ENCODE results near the gene GATB. TPM values are rescaled to one million over a fixed set of nuclear protein-coding genes. Genes with fewer than 3 reads are reported as not detected.

Gene GATB
- total and polyA plus RNA-seq, 12 donors = 39.1 to 168 (median 88.5) TPM

DNA sequence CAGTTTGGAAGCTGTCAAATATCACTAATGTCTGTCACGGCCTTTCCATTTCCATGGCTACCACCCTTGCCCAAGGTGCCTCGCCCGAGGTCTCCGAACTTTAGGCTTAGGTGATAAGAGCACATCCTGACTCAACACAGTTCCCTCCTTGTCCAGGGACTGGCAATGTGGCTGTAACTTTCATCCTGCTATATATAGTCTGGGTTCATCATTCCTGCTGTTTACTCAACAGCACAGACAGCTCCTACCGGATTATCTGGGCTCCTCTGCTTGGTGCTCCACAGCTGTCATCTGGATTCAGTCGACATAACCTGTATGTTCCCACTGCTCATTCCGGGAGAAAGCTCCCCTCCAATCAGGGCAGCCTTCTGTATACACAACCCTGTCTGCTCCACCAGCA lies 51.2 kb downstream of the GATB start:
- no peak overlapping the region for H3K27ac ChIP-seq
- DNase-seq = no peak
- peaks cover 0 to 77% (median 0%) of the 10 kb centered on the region in 9 donors for H3K36me3 ChIP-seq
- no peaks in the 10 kb centered on the region for H3K27me3 ChIP-seq
- intact Hi-C loops (cut with DNase I) = no loop called here
- WGBS, 2 donors = 71 to 85% methylated on average over 7 of the region's 7 CpGs
- H3K4me1 ChIP-seq = peaks cover 0 to 14% (median 0%) of the 10 kb centered on the region in 9 donors
- no peaks in the 10 kb centered on the region for H3K9me3 ChIP-seq
- H3K4me3 ChIP-seq = no peak overlapping the region
- peak in 2 of 8 donors; percentile 32 to 73 for ATAC-seq
- TF ChIP-seq CTCF (IDR thresholded peaks at IDR 0.05) = no peak

GRCh38 chr4:151709071-151709470 lies 51.7 kb downstream of the GATB start:
- no peak for ATAC-seq
- Histone ChIP-seq H3K4me1 (peaks cover 0 to 10% (median 0%) of the 10 kb centered on the region in 9 donors), H3K4me3 (no peak overlapping the region), H3K27me3 (no peaks in the 10 kb centered on the region), H3K27ac (no peak overlapping the region), H3K9me3 (no peaks in the 10 kb centered on the region), H3K36me3 (peaks cover 0 to 74% (median 0%) of the 10 kb centered on the region in 9 donors)
- intact Hi-C loops (cut with DNase I) = no loop called here
- TF ChIP-seq CTCF (IDR thresholded peaks at IDR 0.05) = no peak
- WGBS, 2 donors = 87 to 90% methylated on average over 6 of the region's 6 CpGs
- DNase-seq = no peak

DNA sequence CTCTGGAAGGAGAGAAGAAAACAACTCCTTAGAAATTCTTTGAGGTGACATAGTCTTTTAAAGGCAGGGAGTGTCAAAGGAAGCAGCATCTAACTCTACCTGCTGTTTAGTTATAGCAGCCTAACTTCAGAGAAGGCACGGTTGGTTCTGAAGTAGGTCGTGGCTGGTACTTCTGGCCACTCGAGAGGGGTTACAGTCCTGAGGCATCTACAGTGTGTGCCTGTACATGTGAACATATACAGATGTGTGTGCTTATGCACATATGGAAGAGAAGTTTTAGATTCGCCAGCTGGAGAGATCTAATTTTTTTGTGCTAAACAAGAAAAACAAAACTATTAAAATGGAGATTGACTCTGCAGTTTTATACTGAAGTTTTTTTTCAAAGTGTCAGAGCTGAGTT lies 52.7 kb downstream of the GATB start:
- 91 to 94% methylated on average over 4 of the region's 4 CpGs for WGBS, 2 donors
- H3K27ac ChIP-seq = no peak overlapping the region
- DNase-seq (no peak), ATAC-seq (no peak)
- no peaks in the 10 kb centered on the region for H3K27me3 ChIP-seq
- H3K4me3 ChIP-seq = no peak overlapping the region
- TF ChIP-seq CTCF (IDR thresholded peaks at IDR 0.05) = no peak
- H3K4me1 ChIP-seq = peaks cover 0 to 7% (median 0%) of the 10 kb centered on the region in 9 donors
- no peaks in the 10 kb centered on the region for H3K9me3 ChIP-seq
- intact Hi-C loops (cut with DNase I) = no loop called here
- peaks cover 0 to 74% (median 0%) of the 10 kb centered on the region in 9 donors for H3K36me3 ChIP-seq

DNA sequence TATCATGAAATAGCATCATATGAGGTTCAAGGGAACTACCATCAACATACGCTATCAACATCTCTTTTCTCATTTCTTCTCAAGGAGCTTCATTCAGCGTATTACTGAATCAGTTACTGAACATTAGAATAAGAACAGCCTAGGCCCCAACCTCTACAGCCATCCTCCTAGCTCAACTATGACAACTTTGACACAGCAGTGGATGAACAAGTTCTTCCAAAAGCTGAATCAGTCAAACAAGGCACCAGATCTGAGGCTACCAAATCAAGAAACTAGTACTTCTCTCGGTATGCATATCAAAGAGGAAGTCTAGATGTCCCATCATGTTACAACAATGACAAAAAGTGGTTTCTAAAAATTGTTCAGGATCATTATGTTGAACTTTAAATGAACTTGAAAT lies 57.4 kb downstream of the GATB start:
- no peak overlapping the region for H3K4me3 ChIP-seq
- TF ChIP-seq CTCF (IDR thresholded peaks at IDR 0.05) = no peak
- no peaks in the 10 kb centered on the region for H3K4me1 ChIP-seq
- peaks cover 0 to 93% (median 11%) of the 10 kb centered on the region in 9 donors for H3K36me3 ChIP-seq
- H3K27me3 ChIP-seq = no peaks in the 10 kb centered on the region
- no peaks in the 10 kb centered on the region for H3K9me3 ChIP-seq
- no peak overlapping the region for H3K27ac ChIP-seq
- DNase-seq (no peak), ATAC-seq (no peak)
- 95 to 96% methylated on average over 3 of the region's 3 CpGs for WGBS, 2 donors
- intact Hi-C loops (cut with DNase I) = no loop called here
